HL-60 (cell line): Measurements from ENCODE around the gene LEMD3.

Experiments used
- CTCF ChIP-seq: IDR thresholded peaks from one replicate; pipeline ENCODE4 v1.5.1; 2011; ENCODE audit warnings: low read length, control low read depth, inconsistent platforms; ENCODE audit not compliant: insufficient read depth
- POLR2AphosphoS5 ChIP-seq: IDR thresholded peaks from 2 replicates; pipeline ENCODE4 v1.6.1; 2012; ENCODE audit warnings: low read depth
- REST ChIP-seq: IDR thresholded peaks from 2 replicates; pipeline ENCODE4 v1.6.1; 2012; ENCODE audit warnings: low read depth; ENCODE audit not compliant: insufficient replicate concordance

- TF ChIP-seq CTCF = no peak
- TF ChIP-seq POLR2AphosphoS5 = no peak
- no peak for TF ChIP-seq REST
Observed at GRCh38 chr12:65252515-65252914, 83.1 kb downstream of the LEMD3 start.
